ENCODE measurements around the gene USP17L28. TPM values are rescaled to one million over a fixed set of nuclear protein-coding genes. Genes with fewer than 3 reads are reported as not detected.

Gene USP17L28, protein sequence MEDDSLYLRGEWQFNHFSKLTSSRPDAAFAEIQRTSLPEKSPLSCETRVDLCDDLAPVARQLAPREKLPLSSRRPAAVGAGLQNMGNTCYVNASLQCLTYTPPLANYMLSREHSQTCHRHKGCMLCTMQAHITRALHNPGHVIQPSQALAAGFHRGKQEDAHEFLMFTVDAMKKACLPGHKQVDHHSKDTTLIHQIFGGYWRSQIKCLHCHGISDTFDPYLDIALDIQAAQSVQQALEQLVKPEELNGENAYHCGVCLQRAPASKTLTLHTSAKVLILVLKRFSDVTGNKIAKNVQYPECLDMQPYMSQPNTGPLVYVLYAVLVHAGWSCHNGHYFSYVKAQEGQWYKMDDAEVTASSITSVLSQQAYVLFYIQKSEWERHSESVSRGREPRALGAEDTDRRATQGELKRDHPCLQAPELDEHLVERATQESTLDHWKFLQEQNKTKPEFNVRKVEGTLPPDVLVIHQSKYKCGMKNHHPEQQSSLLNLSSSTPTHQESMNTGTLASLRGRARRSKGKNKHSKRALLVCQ
- not detected in 2 replicates for total RNA-seq

DNA sequence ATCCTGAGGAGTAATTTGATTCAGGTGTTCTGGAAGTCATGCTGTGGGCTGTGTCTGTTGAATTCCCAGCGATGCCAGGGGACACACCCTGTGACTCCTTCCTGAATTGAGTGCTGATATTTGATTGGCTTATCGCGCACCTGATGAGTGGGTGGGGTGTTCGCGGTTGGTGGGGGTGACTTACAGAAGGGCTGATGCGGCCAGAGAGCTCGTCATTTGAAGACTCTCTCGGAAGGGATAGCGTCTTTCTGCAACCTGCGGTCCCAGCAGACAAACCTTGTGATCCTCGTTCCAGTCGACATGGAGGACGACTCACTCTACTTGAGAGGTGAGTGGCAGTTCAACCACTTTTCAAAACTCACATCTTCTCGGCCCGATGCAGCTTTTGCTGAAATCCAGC, at the start of gene USP17L28:
Gene USP17L28 (plus strand): TSS at position 301 of the 400 bp plus-strand sequence. CDS start 0 bp downstream, at position 301.

DNA sequence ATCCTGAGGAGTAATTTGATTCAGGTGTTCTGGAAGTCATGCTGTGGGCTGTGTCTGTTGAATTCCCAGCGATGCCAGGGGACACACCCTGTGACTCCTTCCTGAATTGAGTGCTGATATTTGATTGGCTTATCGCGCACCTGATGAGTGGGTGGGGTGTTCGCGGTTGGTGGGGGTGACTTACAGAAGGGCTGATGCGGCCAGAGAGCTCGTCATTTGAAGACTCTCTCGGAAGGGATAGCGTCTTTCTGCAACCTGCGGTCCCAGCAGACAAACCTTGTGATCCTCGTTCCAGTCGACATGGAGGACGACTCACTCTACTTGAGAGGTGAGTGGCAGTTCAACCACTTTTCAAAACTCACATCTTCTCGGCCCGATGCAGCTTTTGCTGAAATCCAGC, 23.8 kb upstream of the USP17L28 start, which contains the start of gene USP17L24:
Gene USP17L24 (plus strand): TSS at position 301 of the 400 bp plus-strand sequence. CDS start 0 bp downstream, at position 301.

DNA sequence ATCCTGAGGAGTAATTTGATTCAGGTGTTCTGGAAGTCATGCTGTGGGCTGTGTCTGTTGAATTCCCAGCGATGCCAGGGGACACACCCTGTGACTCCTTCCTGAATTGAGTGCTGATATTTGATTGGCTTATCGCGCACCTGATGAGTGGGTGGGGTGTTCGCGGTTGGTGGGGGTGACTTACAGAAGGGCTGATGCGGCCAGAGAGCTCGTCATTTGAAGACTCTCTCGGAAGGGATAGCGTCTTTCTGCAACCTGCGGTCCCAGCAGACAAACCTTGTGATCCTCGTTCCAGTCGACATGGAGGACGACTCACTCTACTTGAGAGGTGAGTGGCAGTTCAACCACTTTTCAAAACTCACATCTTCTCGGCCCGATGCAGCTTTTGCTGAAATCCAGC, 19.1 kb upstream of the USP17L28 start, which contains the start of gene USP17L25:
Gene USP17L25 (plus strand): TSS at position 301 of the 400 bp plus-strand sequence. CDS start 0 bp downstream, at position 301.

DNA sequence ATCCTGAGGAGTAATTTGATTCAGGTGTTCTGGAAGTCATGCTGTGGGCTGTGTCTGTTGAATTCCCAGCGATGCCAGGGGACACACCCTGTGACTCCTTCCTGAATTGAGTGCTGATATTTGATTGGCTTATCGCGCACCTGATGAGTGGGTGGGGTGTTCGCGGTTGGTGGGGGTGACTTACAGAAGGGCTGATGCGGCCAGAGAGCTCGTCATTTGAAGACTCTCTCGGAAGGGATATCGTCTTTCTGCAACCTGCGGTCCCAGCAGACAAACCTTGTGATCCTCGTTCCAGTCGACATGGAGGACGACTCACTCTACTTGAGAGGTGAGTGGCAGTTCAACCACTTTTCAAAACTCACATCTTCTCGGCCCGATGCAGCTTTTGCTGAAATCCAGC, 14.3 kb upstream of the USP17L28 start, which contains the start of gene USP17L26:
Gene USP17L26 (plus strand): TSS at position 301 of the 400 bp plus-strand sequence. CDS start 0 bp downstream, at position 301.

DNA sequence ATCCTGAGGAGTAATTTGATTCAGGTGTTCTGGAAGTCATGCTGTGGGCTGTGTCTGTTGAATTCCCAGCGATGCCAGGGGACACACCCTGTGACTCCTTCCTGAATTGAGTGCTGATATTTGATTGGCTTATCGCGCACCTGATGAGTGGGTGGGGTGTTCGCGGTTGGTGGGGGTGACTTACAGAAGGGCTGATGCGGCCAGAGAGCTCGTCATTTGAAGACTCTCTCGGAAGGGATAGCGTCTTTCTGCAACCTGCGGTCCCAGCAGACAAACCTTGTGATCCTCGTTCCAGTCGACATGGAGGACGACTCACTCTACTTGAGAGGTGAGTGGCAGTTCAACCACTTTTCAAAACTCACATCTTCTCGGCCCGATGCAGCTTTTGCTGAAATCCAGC, 9.6 kb upstream of the USP17L28 start, which contains the start of gene USP17L5:
Gene USP17L5 (plus strand): TSS at position 301 of the 400 bp plus-strand sequence. CDS start 0 bp downstream, at position 301.

DNA sequence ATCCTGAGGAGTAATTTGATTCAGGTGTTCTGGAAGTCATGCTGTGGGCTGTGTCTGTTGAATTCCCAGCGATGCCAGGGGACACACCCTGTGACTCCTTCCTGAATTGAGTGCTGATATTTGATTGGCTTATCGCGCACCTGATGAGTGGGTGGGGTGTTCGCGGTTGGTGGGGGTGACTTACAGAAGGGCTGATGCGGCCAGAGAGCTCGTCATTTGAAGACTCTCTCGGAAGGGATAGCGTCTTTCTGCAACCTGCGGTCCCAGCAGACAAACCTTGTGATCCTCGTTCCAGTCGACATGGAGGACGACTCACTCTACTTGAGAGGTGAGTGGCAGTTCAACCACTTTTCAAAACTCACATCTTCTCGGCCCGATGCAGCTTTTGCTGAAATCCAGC, 4.8 kb upstream of the USP17L28 start, which contains the start of gene USP17L27:
Gene USP17L27 (plus strand): TSS at position 301 of the 400 bp plus-strand sequence. CDS start 0 bp downstream, at position 301.

DNA sequence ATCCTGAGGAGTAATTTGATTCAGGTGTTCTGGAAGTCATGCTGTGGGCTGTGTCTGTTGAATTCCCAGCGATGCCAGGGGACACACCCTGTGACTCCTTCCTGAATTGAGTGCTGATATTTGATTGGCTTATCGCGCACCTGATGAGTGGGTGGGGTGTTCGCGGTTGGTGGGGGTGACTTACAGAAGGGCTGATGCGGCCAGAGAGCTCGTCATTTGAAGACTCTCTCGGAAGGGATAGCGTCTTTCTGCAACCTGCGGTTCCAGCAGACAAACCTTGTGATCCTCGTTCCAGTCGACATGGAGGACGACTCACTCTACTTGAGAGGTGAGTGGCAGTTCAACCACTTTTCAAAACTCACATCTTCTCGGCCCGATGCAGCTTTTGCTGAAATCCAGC, 4.6 kb downstream of the USP17L28 start, which contains the start of gene USP17L29:
Gene USP17L29 (plus strand): TSS at position 301 of the 400 bp plus-strand sequence. CDS start 0 bp downstream, at position 301.

DNA sequence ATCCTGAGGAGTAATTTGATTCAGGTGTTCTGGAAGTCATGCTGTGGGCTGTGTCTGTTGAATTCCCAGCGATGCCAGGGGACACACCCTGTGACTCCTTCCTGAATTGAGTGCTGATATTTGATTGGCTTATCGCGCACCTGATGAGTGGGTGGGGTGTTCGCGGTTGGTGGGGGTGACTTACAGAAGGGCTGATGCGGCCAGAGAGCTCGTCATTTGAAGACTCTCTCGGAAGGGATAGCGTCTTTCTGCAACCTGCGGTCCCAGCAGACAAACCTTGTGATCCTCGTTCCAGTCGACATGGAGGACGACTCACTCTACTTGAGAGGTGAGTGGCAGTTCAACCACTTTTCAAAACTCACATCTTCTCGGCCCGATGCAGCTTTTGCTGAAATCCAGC, 14.1 kb downstream of the USP17L28 start, which contains the start of gene USP17L30:
Gene USP17L30 (plus strand): TSS at position 301 of the 400 bp plus-strand sequence. CDS start 0 bp downstream, at position 301.

Other genes starting within 250 kb of the USP17L28 start
- gene FAM90A26, start 178.5 kb upstream of the USP17L28 start, total RNA-seq: not detected in 2 replicates
- gene USP17L10, start 138.2 kb upstream of the USP17L28 start, total RNA-seq: not detected in 2 replicates
- gene USP17L11, start 133.5 kb upstream of the USP17L28 start, total RNA-seq: not detected in 2 replicates
- gene USP17L12, start 128.7 kb upstream of the USP17L28 start, total RNA-seq: not detected in 2 replicates
- gene USP17L13, start 124.0 kb upstream of the USP17L28 start, total RNA-seq: not detected in 2 replicates
- gene USP17L15, start 114.5 kb upstream of the USP17L28 start, total RNA-seq: not detected in 2 replicates
- gene USP17L17, start 105.0 kb upstream of the USP17L28 start, total RNA-seq: not detected in 2 replicates
- not detected in 2 replicates for gene USP17L18, start 100.3 kb upstream of the USP17L28 start, total RNA-seq
- gene USP17L19, start 95.5 kb upstream of the USP17L28 start, total RNA-seq: not detected in 2 replicates
- not detected in 2 replicates for gene USP17L20, start 90.8 kb upstream of the USP17L28 start, total RNA-seq
- gene USP17L21, start 86.0 kb upstream of the USP17L28 start, total RNA-seq: not detected in 2 replicates
- gene USP17L22, start 81.3 kb upstream of the USP17L28 start, total RNA-seq: not detected in 2 replicates
- gene USP17L24, start 23.7 kb upstream of the USP17L28 start, total RNA-seq: not detected in 2 replicates
- not detected in 2 replicates for gene USP17L25, start 19.0 kb upstream of the USP17L28 start, total RNA-seq
- gene USP17L26, start 14.2 kb upstream of the USP17L28 start, total RNA-seq: not detected in 2 replicates
- not detected in 2 replicates for gene USP17L5, start 9.5 kb upstream of the USP17L28 start, total RNA-seq
- not detected in 2 replicates for gene USP17L27, start 4.7 kb upstream of the USP17L28 start, total RNA-seq
- not detected in 2 replicates for gene USP17L29, start 4.7 kb downstream of the USP17L28 start, total RNA-seq
- not detected in 2 replicates for gene USP17L30, start 14.2 kb downstream of the USP17L28 start, total RNA-seq
- gene DEFB131A, start 95.5 kb downstream of the USP17L28 start, total RNA-seq: not detected in 2 replicates

Data from pericardium fibroblast (primary cell).